Measurements from ENCODE around the gene TBL3.
A peak's percentile ranks its signal among the peaks of the same experiment; 100 is the strongest.

GRCh38 chr16:2003231-2003826 is 31.5 kb downstream of the TBL3 start:
- no peak for TF ChIP-seq POLR2A (IDR thresholded peaks at IDR 0.05; ENCODE audit: low read depth, low read length)
- TF ChIP-seq POLR2AphosphoS5 (IDR thresholded peaks at IDR 0.05; ENCODE audit: low read depth, low read length): 0 out of 2 replicates have a peak, but pooled peaks have one; percentile 2
